HFF-Myc (cell line): ENCODE data around the gene SKIC8.

Experiments
- DNase-seq: peaks from one replicate; pipeline ENCODE4 v3.0.0-alpha.2; 2011; ENCODE audit warnings: low read depth; ENCODE audit errors: extremely low read depth
- H3K4me3 ChIP-seq: replicated peaks from 2 replicates; pipeline ENCODE4 v1.5.1; 2011; ENCODE audit warnings: low read depth, mild to moderate bottlenecking, control low read depth, low read length
- CTCF ChIP-seq: IDR thresholded peaks from 2 replicates; pipeline ENCODE4 v1.5.1; 2012; ENCODE audit warnings: mild to moderate bottlenecking, low read depth, low read length, control low read depth; ENCODE audit errors: missing control alignments

SKIC8 gene

GRCh38 chr15:78301828-78302227, 2.4 kb upstream of the SKIC8 start:
- H3K4me3 ChIP-seq = no peak overlapping the region
- no peak for TF ChIP-seq CTCF
- DNase-seq = no peak

- H3K4me3 ChIP-seq = no peak overlapping the region
- no peak for TF ChIP-seq CTCF
- no peak for DNase-seq
These were observed 1.9 kb upstream of the SKIC8 start for GRCh38 chr15:78301326-78301725.

GRCh38 chr15:78292219-78292618, 7.2 kb downstream of the SKIC8 start:
- H3K4me3 ChIP-seq = no peak overlapping the region
- DNase-seq = no peak
- no peak for TF ChIP-seq CTCF

- no peak overlapping the region for H3K4me3 ChIP-seq
- no peak for TF ChIP-seq CTCF
- DNase-seq = no peak
These were observed 7.7 kb downstream of the SKIC8 start for GRCh38 chr15:78291698-78292097.

GRCh38 chr15:78291052-78291451, 8.4 kb downstream of the SKIC8 start:
- DNase-seq = no peak
- H3K4me3 ChIP-seq = no peak overlapping the region
- no peak for TF ChIP-seq CTCF

GRCh38 chr15:78290222-78290621, 9.2 kb downstream of the SKIC8 start:
- DNase-seq = no peak
- no peak for TF ChIP-seq CTCF
- H3K4me3 ChIP-seq = no peak overlapping the region

GRCh38 chr15:78284758-78285157, 14.7 kb downstream of the SKIC8 start:
- no peak for DNase-seq
- no peak overlapping the region for H3K4me3 ChIP-seq
- TF ChIP-seq CTCF = peak; percentile 9
